ENCODE data around the gene PKHD1.

PKHD1 gene

DNA sequence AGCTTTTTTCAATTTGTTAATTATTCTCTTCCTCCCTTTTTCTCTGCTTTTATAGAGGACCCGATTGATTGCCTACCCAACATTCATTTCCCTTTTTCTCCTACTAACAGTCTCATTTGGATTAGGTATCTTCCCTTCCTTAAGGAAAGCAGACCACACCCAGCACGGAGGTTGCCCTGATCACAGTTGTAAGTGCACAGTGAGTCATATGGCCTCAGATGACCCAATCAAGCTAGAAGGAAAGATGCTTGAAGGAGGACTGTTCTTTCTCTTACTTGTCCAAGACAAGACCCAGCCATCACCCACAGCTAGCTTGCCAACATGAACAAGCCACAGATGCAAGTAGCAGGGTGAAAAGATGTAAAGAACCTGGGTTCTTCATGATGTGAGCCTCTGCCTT lies 518.6 kb downstream of the PKHD1 start:
- DNase-seq (ENCODE audit: low spot score): no peak
- TF ChIP-seq, protein P1, sequence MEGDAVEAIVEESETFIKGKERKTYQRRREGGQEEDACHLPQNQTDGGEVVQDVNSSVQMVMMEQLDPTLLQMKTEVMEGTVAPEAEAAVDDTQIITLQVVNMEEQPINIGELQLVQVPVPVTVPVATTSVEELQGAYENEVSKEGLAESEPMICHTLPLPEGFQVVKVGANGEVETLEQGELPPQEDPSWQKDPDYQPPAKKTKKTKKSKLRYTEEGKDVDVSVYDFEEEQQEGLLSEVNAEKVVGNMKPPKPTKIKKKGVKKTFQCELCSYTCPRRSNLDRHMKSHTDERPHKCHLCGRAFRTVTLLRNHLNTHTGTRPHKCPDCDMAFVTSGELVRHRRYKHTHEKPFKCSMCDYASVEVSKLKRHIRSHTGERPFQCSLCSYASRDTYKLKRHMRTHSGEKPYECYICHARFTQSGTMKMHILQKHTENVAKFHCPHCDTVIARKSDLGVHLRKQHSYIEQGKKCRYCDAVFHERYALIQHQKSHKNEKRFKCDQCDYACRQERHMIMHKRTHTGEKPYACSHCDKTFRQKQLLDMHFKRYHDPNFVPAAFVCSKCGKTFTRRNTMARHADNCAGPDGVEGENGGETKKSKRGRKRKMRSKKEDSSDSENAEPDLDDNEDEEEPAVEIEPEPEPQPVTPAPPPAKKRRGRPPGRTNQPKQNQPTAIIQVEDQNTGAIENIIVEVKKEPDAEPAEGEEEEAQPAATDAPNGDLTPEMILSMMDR (IDR thresholded peaks at IDR 0.05; ENCODE audit: extremely low read depth, missing control alignments): no peak

DNA sequence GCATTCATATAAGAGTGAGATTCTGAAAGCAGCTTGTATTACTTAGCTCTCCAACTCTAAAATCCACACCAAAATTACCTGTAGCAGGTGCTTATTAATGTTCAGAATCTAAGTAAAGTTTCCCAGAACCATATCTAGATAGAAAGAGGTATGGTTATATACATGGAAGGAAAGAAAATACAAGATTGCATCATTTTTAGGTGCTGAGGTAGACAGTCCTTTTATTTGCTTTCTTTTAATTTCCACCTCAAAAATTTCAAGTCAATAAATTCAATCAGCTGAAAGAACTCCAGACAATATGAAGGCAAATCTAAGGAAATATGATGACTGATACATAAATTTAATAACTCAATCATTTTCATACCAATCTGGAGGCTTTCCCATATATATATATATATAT lies 521.9 kb downstream of the PKHD1 start:
- TF ChIP-seq, protein P1 (IDR thresholded peaks at IDR 0.05; ENCODE audit: extremely low read depth, missing control alignments): no peak
- DNase-seq (ENCODE audit: low spot score): no peak

All from GM20000 (cell line).